Superior temporal gyrus (tissue), 1 donor: ENCODE measurements around the gene UBAP2.

Experiments
- DNase-seq: peaks from one replicate; pipeline ENCODE4 v3.0.0-alpha.2; 2016; ENCODE audit errors: extremely low spot score

UBAP2 gene, protein sequence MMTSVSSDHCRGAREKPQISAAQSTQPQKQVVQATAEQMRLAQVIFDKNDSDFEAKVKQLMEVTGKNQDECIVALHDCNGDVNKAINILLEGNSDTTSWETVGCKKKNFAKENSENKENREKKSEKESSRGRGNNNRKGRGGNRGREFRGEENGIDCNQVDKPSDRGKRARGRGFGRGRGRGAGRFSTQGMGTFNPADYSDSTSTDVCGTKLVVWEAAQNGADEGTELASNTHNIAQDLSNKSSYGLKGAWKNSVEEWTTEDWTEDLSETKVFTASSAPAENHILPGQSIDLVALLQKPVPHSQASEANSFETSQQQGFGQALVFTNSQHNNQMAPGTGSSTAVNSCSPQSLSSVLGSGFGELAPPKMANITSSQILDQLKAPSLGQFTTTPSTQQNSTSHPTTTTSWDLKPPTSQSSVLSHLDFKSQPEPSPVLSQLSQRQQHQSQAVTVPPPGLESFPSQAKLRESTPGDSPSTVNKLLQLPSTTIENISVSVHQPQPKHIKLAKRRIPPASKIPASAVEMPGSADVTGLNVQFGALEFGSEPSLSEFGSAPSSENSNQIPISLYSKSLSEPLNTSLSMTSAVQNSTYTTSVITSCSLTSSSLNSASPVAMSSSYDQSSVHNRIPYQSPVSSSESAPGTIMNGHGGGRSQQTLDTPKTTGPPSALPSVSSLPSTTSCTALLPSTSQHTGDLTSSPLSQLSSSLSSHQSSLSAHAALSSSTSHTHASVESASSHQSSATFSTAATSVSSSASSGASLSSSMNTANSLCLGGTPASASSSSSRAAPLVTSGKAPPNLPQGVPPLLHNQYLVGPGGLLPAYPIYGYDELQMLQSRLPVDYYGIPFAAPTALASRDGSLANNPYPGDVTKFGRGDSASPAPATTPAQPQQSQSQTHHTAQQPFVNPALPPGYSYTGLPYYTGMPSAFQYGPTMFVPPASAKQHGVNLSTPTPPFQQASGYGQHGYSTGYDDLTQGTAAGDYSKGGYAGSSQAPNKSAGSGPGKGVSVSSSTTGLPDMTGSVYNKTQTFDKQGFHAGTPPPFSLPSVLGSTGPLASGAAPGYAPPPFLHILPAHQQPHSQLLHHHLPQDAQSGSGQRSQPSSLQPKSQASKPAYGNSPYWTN

DNA sequence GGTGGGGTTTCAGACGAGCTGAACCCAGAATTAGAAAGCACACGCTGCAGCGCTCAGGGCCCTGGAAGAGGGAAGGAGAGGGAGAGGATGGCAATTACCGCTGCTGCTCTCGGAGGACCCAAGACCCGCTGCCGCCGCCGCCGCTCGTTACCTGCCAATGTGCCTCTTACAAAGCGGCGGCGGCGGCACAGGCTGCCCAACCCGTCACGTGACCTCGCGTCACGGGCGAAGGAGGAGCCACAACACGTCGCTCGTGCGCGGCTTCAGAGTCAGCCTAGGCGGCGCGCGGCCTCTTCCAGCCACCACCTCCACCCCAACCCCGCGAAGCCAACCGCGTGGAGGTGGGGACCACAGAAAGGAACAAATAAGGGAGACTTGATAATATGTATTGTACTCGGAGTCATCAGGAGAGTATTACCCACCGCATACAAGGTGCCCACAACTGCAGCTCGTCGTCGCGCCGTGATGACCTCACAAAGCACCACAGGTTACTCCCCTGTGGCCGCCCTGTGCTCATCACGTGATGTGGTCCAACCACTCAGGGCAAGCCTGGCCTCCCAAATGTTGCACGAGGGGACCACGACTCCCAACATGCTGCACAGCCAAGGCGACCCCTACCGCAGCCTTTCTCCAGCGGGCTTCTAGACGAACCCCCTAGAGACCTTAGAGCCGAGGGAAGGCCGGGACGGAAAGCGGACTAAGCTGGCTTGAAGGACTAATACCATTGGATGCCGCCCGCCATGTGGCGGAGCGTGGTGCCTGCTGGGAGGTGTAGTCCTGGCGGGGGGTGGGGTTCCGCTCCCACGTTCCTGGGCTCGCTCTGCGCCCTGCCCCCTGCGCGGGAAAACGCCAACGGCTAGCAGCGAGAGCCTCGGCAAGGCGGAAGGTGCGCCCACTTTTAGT lies at the start of gene UBAP2:
Gene UBAP2 (minus strand): TSS at position 161 of the 903 bp plus-strand sequence. CDS start 31,739 bp downstream, outside the sequence.
- DNase-seq: peak; percentile 99

DNA sequence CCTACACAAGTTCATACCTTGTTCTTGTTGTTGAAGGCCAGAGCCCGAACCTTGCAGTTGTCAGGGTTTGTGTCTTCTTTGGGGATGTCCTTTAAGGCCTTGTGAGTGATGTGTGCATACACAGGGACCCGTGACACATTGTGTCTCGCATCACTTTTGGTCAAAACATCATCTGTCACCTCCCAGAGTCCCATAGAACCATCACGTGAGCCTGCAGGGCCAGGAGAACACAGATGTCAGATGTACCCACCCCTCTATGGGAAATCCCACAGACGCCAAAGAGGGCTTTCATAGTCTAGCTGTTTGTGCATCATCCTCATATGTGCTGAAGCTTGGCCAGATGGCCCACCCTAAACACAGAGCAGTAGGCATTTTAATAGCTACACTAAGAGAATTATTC lies 49.6 kb upstream of the UBAP2 start:
- DNase-seq: no peak

GRCh38 chr9:34097865-34098264 lies 49.2 kb upstream of the UBAP2 start:
- DNase-seq: no peak

DNA sequence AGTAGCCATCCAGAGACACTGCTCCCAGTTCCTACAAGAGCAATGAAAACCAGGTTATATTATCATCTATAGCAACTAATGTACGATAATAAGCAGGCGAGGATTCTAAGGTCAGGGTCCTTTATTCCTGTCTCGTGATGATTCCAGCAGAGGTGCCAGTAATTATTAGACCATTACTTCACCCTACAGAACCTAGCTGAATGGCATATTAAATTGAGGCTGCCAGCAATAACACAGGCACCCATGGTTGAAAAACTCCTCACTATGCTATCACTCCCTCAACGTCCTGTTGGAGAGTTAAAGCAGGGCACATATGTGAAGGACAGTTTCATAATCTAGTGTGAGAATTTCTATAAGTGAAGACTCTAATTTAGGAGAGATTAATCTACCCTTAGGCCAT lies 48.1 kb upstream of the UBAP2 start:
- no peak for DNase-seq

GRCh38 chr9:34093578-34093977 lies 44.9 kb upstream of the UBAP2 start:
- DNase-seq: no peak

DNA sequence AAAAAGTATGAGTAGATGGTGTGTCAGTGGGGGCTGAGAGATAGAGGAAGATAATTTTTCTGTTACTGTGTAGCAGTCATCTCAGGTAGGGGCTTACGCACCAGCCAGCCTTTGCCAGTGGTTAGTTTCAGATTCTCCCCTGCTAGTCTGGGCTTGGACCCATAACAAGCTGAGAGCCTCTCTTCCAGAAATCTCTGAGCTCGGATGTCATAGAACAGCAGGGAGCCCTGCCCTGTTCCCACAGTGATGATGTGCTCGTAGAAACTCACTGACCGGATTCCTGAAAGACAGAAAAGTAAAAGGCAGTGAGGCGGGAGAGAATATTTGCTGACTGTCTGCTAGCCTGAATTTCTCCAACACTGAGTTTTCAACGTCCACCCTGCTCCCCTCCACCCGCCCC lies 40.6 kb upstream of the UBAP2 start:
- no peak for DNase-seq

DNA sequence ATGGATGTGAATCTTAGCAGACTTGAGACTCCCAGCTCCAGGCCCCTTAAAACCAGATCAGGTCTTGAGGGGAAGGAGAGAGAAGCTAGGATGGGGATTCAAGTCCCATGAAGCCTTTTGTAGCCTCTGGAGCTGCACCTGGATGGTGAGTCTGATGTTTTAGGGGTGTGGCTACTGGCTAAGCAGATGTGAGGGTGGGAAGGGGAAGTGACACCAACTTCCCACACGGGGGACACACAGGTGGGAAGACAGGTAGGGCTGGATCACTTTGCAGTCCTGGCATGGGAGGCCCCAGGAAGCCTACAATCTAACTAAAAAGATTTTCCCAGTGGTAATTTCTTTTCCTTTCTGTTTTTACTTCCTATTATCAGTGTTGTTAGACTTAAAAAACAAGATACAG lies 38.7 kb upstream of the UBAP2 start:
- DNase-seq: no peak

DNA sequence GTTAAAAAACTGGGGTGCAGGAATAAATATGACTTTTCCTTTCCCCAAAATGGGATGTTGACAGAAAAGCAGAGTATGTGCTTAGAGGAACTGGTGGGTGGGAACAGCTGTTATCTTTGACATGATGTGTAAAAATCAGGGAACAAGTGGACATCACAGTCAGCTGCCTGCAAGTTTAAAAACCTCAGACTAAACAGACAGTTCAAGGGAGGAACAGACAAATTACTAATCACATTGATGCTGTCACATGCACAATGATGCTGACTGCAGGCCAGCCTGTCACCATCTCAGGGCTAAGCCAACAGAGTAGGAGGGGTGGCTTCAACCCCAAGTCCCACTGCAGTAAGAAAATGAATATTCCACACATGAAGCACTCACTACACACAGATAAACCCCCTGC lies 38.2 kb upstream of the UBAP2 start:
- peak; percentile 33 for DNase-seq

GRCh38 chr9:34085581-34086500 lies 37.2 kb upstream of the UBAP2 start:
- DNase-seq: peak; percentile 30

DNA sequence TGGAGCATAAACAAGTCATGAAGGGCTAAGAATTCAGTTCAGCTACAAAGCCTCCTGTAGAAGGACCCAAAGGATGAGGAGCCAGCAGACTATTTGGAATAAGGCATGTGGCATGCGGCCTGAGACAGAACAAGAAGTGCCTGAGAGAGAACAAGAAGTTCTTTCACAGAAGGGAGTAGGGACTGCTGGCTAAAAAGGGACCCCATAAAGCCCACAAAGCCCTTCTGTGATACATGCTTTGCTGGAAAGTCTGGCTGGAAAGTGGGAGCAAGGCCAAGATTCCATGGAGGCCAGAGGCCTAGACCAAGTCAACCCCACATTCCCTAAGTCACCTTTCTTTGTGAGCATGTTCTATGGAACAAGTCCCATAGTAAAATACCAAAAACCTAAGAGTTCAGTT lies 35.9 kb upstream of the UBAP2 start:
- DNase-seq: peak; percentile 79

- no peak for DNase-seq
Observed at GRCh38 chr9:34079181-34079580, 30.5 kb upstream of the UBAP2 start.

- DNase-seq: no peak
Observed at GRCh38 chr9:34072868-34073590, 24.3 kb upstream of the UBAP2 start.

DNA sequence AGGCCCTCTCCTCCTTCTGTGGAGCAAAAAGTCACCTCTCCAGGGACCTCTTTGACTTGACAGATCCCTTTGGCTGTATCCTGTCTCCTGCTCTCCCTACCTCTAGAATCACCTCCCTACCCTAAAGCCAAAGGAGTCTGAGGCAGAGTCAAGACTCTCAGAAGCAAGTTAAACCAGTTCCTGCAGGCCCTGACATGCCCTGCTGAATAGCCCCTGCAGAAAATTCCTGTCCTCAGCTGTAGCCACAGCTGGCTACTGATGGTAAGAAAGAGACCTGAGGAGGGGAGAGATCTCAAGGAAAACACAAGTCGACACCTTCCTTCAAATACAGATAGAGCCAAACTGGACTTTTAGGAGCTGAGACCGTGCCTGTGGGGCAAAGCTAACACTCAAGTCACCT lies 23.7 kb upstream of the UBAP2 start:
- no peak for DNase-seq

- no peak for DNase-seq
Observed at GRCh38 chr9:34070606-34071324, 22.1 kb upstream of the UBAP2 start.

- DNase-seq: no peak
Observed at GRCh38 chr9:34069831-34070230, 21.1 kb upstream of the UBAP2 start.

GRCh38 chr9:34065541-34065940 lies 16.9 kb upstream of the UBAP2 start:
- no peak for DNase-seq

- DNase-seq: no peak
Observed at GRCh38 chr9:34059954-34060353, 11.3 kb upstream of the UBAP2 start.

DNA sequence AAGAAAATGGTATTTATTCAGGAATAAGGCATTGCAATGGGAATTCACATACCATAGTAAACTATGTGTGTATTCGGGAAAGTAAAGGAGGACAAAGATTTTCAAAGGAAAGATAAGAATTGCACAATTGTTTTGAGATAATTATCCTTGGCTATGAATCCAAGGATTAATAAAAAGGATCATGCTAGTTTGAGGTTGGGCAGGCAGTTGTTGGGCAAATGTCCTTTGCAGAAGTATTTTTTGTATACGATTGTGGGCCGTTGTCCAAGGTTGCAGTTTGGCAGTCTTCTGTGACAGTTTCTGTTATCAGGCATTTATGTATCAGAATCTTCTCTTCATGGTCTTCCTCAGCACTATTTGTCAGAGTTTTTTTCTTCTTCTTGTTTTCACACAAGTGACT lies 10.6 kb upstream of the UBAP2 start:
- DNase-seq: no peak
